GM19023 (cell line): ENCODE results near the gene CKAP2L.

Experiments used
- ATAC-seq: cut with Tn5 transposase; IDR thresholded peaks from one replicate; pipeline ENCODE4 v1.9.1; 2021; ENCODE audit warnings: mild to moderate bottlenecking, moderate library complexity; ENCODE audit not compliant: unreplicated experiment

CKAP2L gene

GRCh38 chr2:112764071-112765044 lies at the start of gene CKAP2L:
TSS of gene CKAP2L (minus strand) at chr2:112764609. CDS start at chr2:112764598, 11 bp downstream.
- peak; percentile 99 for ATAC-seq

GRCh38 chr2:112813280-112813966 lies 49.0 kb upstream of the CKAP2L start:
- no peak for ATAC-seq

- peak; percentile 67 for ATAC-seq
Measured at GRCh38 chr2:112812318-112813267, 48.2 kb upstream of the CKAP2L start.

GRCh38 chr2:112811841-112812306 lies 47.5 kb upstream of the CKAP2L start:
- no peak for ATAC-seq

- ATAC-seq = no peak
Measured at GRCh38 chr2:112811276-112811831, 46.9 kb upstream of the CKAP2L start.

GRCh38 chr2:112809112-112809511 lies 44.7 kb upstream of the CKAP2L start:
- ATAC-seq = no peak

GRCh38 chr2:112807233-112807807 lies 42.9 kb upstream of the CKAP2L start:
- ATAC-seq = no peak

GRCh38 chr2:112805542-112805941 lies 41.1 kb upstream of the CKAP2L start:
- peak; percentile 86 for ATAC-seq

- peak; percentile 40 for ATAC-seq
Measured at GRCh38 chr2:112803691-112804521, 39.5 kb upstream of the CKAP2L start.

GRCh38 chr2:112800881-112801583 lies 36.6 kb upstream of the CKAP2L start:
- no peak for ATAC-seq

- ATAC-seq = no peak
Measured at GRCh38 chr2:112798979-112799975, 34.9 kb upstream of the CKAP2L start.

GRCh38 chr2:112796486-112796885 lies 32.1 kb upstream of the CKAP2L start:
- no peak for ATAC-seq

GRCh38 chr2:112795774-112796173 lies 31.4 kb upstream of the CKAP2L start:
- no peak for ATAC-seq

- ATAC-seq = no peak
Measured at GRCh38 chr2:112794841-112795240, 30.4 kb upstream of the CKAP2L start.

GRCh38 chr2:112794131-112794733 lies 29.8 kb upstream of the CKAP2L start:
- peak; percentile 61 for ATAC-seq

- no peak for ATAC-seq
Measured at GRCh38 chr2:112793449-112793978, 29.1 kb upstream of the CKAP2L start.

- ATAC-seq = no peak
Measured at GRCh38 chr2:112792419-112792818, 28.0 kb upstream of the CKAP2L start.
